CD4-positive, alpha-beta T cell (primary cell): ENCODE data around the gene NUP62CL. TPM values are rescaled to one million over a fixed set of nuclear protein-coding genes. Genes with fewer than 3 reads are reported as not detected.
A peak's percentile ranks its signal among the peaks of the same experiment; 100 is the strongest.

ENCODE experiments used
- ATAC-seq: fragments of 200-7000 bp; cut with Tn5 transposase; one replicate; pipeline ENCODE4 v1.10.0; 2022; ENCODE audit warnings: mild to moderate bottlenecking; ENCODE audit not compliant: poor library complexity
- CTCF ChIA-PET: fragments of 350-600 bp; sonication (Branson Sonifier 250); formaldehyde crosslinking; loops from one replicate; lab custom pipeline; 2021; ENCODE audit warnings: antibody characterized with exemption, inconsistent platforms; lab: Charles Lee
- POLR2A ChIA-PET: fragments of 350-600 bp; sonication (Branson Sonifier 250); formaldehyde crosslinking; loops from one replicate; lab custom pipeline; 2021; ENCODE audit warnings: antibody characterized with exemption, inconsistent platforms; lab: Charles Lee
- DNase-seq, 14 experiments: peaks; one replicate each; pipeline ENCODE4 v3.0.0-alpha.2; 2013 to 2020; ENCODE audit warnings: mixed read lengths in 2 of 14
- H3K27ac ChIP-seq, 2 donors: one replicate each; pipeline versions ENCODE4 v1.5.1 to v1.7.0; 2013; ENCODE audit warnings: low read length in 2 of 2, low read depth in 1 of 2, mild to moderate bottlenecking in 1 of 2
- H3K27me3 ChIP-seq, 2 experiments: 1 replicate in 1 of 2; 2 replicates in 1 of 2; pipeline versions ENCODE4 v1.6.1 to v1.7.0; 2013; ENCODE audit warnings: low read length in 2 of 2, control low read depth in 1 of 2, mild to moderate bottlenecking in 1 of 2, moderate library complexity in 1 of 2; ENCODE audit not compliant: insufficient read depth in 2 of 2, control insufficient read depth in 1 of 2
- H3K36me3 ChIP-seq: one replicate; pipeline ENCODE4 v1.6.1; 2013; ENCODE audit warnings: low read length, control low read depth; ENCODE audit not compliant: insufficient read depth
- H3K4me1 ChIP-seq: one replicate; pipeline ENCODE4 v1.6.1; 2013; ENCODE audit warnings: low read length, control low read depth; ENCODE audit not compliant: insufficient read depth
- H3K4me3 ChIP-seq: one replicate; pipeline ENCODE4 v1.5.1; 2013; ENCODE audit warnings: mild to moderate bottlenecking, low read length, moderate library complexity
- H3K9me3 ChIP-seq, 2 experiments: 1 replicate in 1 of 2; 2 replicates in 1 of 2; pipeline versions ENCODE4 v1.6.1 to v1.7.0; 2013; ENCODE audit warnings: low read length in 2 of 2, mild to moderate bottlenecking in 2 of 2, control low read depth in 1 of 2, moderate library complexity in 1 of 2; ENCODE audit not compliant: control insufficient read depth in 1 of 2, insufficient read depth in 1 of 2
- H3K27ac Mint-ChIP-seq: one replicate; pipeline ENCODE4 v1.8.0; 2020; ENCODE audit warnings: mixed read lengths
- H3K27me3 Mint-ChIP-seq: one replicate; pipeline ENCODE4 v1.8.0; 2021; ENCODE audit warnings: mixed read lengths
- H3K36me3 Mint-ChIP-seq: one replicate; pipeline ENCODE4 v1.8.0; 2021; ENCODE audit warnings: low read depth, mixed read lengths
- H3K4me1 Mint-ChIP-seq: one replicate; pipeline ENCODE4 v1.8.0; 2021; ENCODE audit warnings: low read depth, mixed read lengths
- H3K4me3 Mint-ChIP-seq: one replicate; pipeline ENCODE4 v1.8.0; 2020; ENCODE audit warnings: mild to moderate bottlenecking, mixed read lengths
- H3K9me3 Mint-ChIP-seq: one replicate; pipeline ENCODE4 v1.8.0; 2020; ENCODE audit warnings: mixed read lengths
- CTCF ChIP-seq: fragments of 200-600 bp; IDR thresholded peaks from one replicate; pipeline ENCODE4 v1.8.0; 2022; ENCODE audit warnings: antibody characterized with exemption, mild to moderate bottlenecking
- intact Hi-C, 2 experiments: fragments of 100-400 bp; cut with DNase I in 1 of 2; cut with micrococcal nuclease in 1 of 2; formaldehyde crosslinking; loops; one replicate each; pipeline versions ENCODE4 v1.15.1 to v1.9.0; 2023 to 2025; cut with DNase I, micrococcal nuclease
- total RNA-seq, 174 experiments: library from RNA in 2 of 174; stranded (reverse) in 2 of 174; gene quantifications; one replicate each; pipeline ENCODE4 v1.2.3 and lab custom pipeline; 2021 to 2026

NUP62CL gene
- total RNA-seq, 2 experiments from 2014 or later: 0.74 to 0.81 TPM

DNA sequence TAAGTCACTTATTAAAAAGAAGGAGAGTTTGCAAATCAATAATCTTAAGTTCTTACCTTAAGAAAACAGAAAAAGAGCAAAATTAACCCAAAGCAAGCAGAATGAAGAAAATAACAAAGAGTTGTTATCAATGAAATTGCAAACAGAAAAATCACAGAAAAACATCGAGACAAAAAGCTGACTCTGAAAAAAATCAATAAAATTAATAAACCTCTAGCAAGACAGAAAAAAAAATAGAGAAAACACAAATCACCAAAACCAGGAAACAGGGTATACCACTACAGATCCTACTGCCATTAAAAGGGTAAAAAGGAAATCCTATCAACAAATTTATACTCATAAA, 70.3 kb downstream of the NUP62CL start:
- Histone ChIP-seq H3K27ac (no peak overlapping the region), H3K9me3 (no peaks in the 10 kb centered on the region), H3K36me3 (no peaks in the 10 kb centered on the region), H3K4me3 (no peak overlapping the region), H3K27me3 (no peaks in the 10 kb centered on the region), H3K4me1 (no peaks in the 10 kb centered on the region)
- H3K4me3 Mint-ChIP-seq: no peak overlapping the region
- H3K4me1 Mint-ChIP-seq: no peaks in the 10 kb centered on the region
- no peaks in the 10 kb centered on the region for H3K27me3 Mint-ChIP-seq
- H3K27ac Mint-ChIP-seq: no peak overlapping the region
- intact Hi-C loops: no loop called here
- no peaks in the 10 kb centered on the region for H3K9me3 Mint-ChIP-seq
- DNase-seq (no peak), ATAC-seq (no peak)
- ChIA-PET POLR2A (no interaction called here), CTCF (interaction anchor here (0.6 kb wide), 1 partner anchor 49 kb away, joined by 3 read pairs; no protein-coding TSS in a partner anchor)
- no peaks in the 10 kb centered on the region for H3K36me3 Mint-ChIP-seq
- no peak for TF ChIP-seq CTCF

DNA sequence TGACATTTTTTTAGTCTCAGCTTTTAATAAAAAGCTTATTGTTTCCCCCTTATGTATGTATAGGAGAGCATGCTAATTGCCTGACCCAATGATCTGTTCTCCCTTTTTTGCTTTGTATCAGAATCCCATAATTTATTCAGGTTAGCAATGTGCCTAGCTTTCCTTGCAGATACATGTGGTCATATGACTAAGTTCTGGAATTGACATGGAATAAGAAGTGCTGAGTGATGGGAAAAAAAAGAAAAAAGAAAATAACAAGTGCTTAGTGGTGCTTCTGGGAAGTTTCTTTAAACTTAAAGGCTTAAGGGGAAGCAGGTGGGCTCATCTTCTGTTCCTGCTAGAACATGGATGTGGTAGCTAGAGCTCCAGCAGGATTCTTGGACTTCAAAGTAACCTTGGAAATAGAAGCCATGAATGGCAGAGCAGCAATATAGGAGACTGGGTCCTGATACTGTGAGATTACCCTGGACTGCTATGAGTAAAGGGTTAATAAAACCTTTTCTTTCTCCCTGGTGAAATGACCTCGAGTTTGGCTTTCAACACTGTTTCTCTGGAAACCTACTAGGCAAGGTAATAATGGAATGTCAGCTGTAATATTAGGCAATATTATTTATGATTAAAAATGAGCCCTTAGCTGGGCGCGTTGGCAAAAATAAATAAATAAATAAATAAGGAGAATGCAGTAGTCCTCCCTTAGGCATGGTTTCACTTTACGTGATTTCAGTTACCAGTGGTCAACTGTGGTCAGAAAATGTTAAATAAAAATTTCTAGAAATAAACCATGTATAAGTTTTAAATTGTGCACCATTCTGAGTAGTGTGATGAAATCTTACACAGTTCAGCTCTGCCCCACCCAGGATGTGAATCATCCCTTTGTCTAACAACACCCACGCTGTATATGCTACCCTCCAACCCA, 70.9 kb downstream of the NUP62CL start:
- CTCF ChIA-PET: interaction anchor here (0.6 kb wide), 1 partner anchor 49 kb away, joined by 3 read pairs; no protein-coding TSS in a partner anchor
- POLR2A ChIA-PET: no interaction called here
- H3K27ac ChIP-seq: no peak overlapping the region

DNA sequence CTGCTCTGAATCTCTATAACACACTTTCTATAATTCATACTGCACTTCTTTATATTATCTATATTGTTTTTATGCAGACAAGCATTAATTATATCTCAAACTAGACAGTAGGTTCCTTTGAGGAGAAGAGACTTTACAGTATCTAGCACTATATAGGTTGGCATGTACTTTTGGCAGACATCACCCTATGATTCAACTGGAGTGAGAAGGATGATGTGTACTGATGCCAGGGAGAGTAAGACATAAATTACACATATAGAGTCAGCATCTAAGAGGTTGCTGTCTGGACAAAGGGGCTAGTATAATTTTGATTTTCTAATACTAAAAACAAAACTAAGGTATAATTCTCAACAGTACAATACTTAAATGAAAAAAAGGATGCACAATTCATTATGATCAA, 82.5 kb downstream of the NUP62CL start:
- DNase-seq: no peak
- Histone ChIP-seq H3K27me3 (no peaks in the 10 kb centered on the region), H3K4me3 (no peak overlapping the region), H3K27ac (no peak overlapping the region), H3K4me1 (no peaks in the 10 kb centered on the region), H3K9me3 (no peaks in the 10 kb centered on the region), H3K36me3 (no peaks in the 10 kb centered on the region)
- no peaks in the 10 kb centered on the region for H3K9me3 Mint-ChIP-seq
- ChIA-PET POLR2A (no interaction called here), CTCF (no interaction called here)
- no peak for ATAC-seq
- intact Hi-C loops: loop anchor here in 1 of 2 experiments (10.0 kb wide), 2 partner anchors 81 to 501 kb away; partner anchors contain the start of genes DNAAF6, NUP62CL and PRPS1
- H3K36me3 Mint-ChIP-seq: peaks cover under 1% of the 10 kb centered on the region
- H3K27ac Mint-ChIP-seq: no peak overlapping the region
- TF ChIP-seq CTCF: no peak
- H3K27me3 Mint-ChIP-seq: no peaks in the 10 kb centered on the region
- peaks cover 6% of the 10 kb centered on the region for H3K4me1 Mint-ChIP-seq
- H3K4me3 Mint-ChIP-seq: no peak overlapping the region

More for the DNA sequence above, 70.9 kb downstream of the NUP62CL start:
- H3K9me3 ChIP-seq: no peaks in the 10 kb centered on the region
- ATAC-seq: no peak
- no peaks in the 10 kb centered on the region for H3K4me1 Mint-ChIP-seq
- H3K4me3 Mint-ChIP-seq: no peak overlapping the region
- no peaks in the 10 kb centered on the region for H3K36me3 Mint-ChIP-seq
- no peaks in the 10 kb centered on the region for H3K4me1 ChIP-seq
- peak in 4 of 14 experiments; percentile 9 to 24 (median 16) for DNase-seq
- no peak overlapping the region for H3K27ac Mint-ChIP-seq
- H3K27me3 Mint-ChIP-seq: no peaks in the 10 kb centered on the region
- no peaks in the 10 kb centered on the region for H3K27me3 ChIP-seq
- H3K9me3 Mint-ChIP-seq: no peaks in the 10 kb centered on the region
- H3K4me3 ChIP-seq: no peak overlapping the region
- intact Hi-C loops: no loop called here
- no peak for TF ChIP-seq CTCF
- no peaks in the 10 kb centered on the region for H3K36me3 ChIP-seq
